HG03457 (cell line): ENCODE measurements around the gene PNPLA7.
"Not testable (repeated sequence)": the region's sequence is repeated elsewhere in the genome, so short reads cannot be mapped to it uniquely, and the experiment has no call there.

ENCODE experiments used
- ATAC-seq: cut with Tn5 transposase; IDR thresholded peaks from one replicate; pipeline ENCODE4 v1.9.1; 2021; ENCODE audit warnings: moderate number of reproducible peaks; ENCODE audit not compliant: unreplicated experiment

The PNPLA7 gene

GRCh38 chr9:137516144-137516917 is 33.9 kb downstream of the PNPLA7 start:
- no peak for ATAC-seq

- no peak for ATAC-seq
Measured at GRCh38 chr9:137515338-137515724, 34.9 kb downstream of the PNPLA7 start.

GRCh38 chr9:137514691-137515337 is 35.4 kb downstream of the PNPLA7 start:
- ATAC-seq = no peak

GRCh38 chr9:137513801-137514570 is 36.2 kb downstream of the PNPLA7 start:
- not testable (repeated sequence) for ATAC-seq

GRCh38 chr9:137513136-137513535 is 37.1 kb downstream of the PNPLA7 start:
- ATAC-seq = not testable (repeated sequence)

GRCh38 chr9:137511758-137512463 is 38.3 kb downstream of the PNPLA7 start:
- ATAC-seq = no peak

DNA sequence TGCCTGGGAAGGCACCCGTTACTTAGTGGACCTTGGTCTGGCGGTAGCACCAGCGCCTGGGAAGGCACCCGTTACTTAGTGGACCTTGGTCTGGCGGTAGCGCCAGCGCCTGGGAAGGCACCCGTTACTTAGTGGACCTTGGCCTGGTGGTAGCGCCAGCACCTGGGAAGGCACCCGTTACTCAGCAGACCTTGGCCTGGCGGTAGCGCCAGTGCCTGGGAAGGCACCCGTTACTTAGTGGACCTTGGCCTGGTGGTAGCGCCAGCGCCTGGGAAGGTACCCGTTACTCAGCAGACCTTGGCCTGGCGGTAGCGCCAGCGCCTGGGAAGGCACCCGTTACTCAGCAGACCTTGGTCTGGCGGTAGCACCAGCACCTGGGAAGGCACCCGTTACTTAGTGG is 39.1 kb downstream of the PNPLA7 start:
- not testable (repeated sequence) for ATAC-seq

DNA sequence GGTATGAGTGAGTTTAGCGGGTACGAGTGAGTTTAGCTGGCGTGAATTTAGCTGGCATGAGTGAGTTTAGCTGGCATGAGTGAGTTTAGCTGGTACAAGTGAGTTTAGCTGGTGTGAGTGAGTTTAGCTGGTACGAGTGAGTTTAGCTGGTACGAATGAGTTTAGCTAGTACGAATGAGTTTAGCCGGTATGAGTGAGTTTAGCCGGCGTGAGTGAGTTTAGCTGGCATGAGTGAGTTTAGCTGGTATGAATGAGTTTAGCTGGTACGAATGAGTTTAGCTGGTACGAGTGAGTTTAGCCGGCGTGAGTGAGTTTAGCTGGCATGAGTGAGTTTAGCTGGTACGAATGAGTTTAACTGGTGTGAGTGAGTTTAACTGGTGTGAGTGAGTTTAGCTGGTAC is 41.0 kb downstream of the PNPLA7 start:
- ATAC-seq = no peak

DNA sequence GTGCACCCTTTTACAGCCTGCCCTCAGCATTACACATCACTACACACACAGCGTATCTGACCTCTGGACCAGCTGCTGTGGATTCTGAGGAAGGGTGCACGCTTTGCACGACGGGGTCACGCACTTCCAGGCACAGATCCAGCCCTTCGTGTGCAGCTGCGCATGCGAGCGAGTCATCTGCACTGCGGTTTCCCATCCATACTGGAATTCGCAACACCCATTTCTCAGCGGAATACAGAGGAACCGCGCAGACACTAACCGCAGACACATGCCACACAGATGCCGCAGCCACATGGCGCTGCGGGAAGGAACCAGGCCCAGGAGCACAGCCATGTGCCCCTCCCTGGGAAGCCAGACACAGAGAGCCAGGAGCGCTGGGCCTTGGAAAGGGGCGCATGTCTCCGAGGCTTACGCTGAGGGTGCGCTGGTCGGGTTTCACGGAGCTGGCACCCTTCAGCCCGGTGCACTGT is 43.5 kb downstream of the PNPLA7 start:
- no peak for ATAC-seq

DNA sequence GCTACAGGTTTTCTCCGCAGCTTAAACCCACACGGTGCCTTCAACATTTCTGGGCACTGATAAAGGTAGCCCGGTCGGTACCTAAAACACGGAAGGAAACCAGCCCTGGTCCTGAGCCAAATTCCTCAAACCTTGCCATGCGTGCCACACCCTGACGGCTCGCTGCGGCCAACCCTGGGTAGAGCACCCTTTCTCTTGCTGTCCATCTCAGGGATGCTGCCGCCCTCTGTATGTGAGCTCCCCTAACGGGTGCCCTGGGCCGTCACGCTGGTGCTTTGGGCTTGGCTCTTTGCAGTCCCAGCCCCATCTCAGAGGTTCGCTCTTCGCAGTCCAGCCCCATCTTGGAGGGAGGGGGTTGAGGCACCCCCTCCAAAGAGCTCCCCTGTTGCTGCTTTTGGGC is 43.9 kb downstream of the PNPLA7 start:
- ATAC-seq = no peak

- no peak for ATAC-seq
Measured at GRCh38 chr9:137505421-137506140, 44.6 kb downstream of the PNPLA7 start.

DNA sequence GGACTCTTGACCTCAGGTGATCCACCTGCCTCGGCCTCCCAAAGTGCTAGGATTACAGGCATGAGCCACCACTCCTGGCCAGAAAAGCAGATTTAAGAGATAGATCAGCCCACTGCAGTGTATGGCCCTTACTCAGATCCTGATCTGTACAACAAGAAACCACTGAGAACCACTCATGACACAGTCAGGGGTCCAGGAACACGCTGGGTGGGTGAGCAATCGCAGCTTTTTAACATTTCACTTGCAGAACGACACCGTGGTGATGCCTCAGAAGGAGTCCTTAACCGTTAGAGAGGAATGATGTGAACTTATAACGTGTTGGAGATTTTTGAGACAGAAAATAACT is 45.8 kb downstream of the PNPLA7 start:
- ATAC-seq = no peak

DNA sequence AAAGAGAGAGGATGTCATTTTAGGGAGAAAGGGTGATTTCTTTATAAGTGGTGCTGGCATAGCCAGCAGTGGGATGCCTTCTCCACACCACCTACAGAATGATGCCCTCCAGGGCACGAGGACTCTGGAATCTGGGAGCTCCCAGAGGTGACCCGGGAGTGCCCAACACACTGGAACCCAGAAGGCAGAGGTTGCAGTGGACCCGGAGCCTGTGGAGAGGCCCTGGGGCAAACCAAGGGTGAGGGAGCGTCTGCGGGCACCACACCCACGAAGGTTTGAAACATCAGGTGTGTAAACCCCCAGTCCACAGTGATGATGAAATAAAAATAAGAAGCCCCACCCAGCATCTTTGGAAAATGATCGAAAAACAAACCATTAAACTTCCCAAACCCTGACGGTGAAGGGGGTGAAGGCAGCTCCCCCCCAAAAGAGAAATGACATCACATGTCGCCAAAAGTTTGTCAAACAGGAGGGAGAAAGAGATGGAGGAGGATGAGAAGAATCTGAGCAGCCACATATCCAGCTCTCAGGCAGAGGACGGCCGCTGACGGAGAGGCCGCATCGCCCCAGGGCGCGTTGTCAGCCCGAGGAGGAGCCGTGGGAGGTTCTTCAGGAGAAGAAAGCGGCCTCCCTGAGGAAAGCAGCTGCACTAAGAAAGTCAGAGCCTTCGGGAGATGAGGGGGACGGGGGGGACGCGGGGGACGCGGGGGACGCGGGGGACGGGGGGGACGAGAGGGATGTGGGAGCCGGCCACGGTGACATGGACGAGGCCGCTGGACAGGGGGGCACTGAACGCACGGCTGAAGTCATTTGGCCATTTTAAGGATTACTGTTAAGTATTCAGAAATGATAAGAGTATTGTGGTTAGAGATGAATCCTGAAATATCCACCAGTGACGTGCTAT is 47.9 kb downstream of the PNPLA7 start:
- ATAC-seq = no peak

DNA sequence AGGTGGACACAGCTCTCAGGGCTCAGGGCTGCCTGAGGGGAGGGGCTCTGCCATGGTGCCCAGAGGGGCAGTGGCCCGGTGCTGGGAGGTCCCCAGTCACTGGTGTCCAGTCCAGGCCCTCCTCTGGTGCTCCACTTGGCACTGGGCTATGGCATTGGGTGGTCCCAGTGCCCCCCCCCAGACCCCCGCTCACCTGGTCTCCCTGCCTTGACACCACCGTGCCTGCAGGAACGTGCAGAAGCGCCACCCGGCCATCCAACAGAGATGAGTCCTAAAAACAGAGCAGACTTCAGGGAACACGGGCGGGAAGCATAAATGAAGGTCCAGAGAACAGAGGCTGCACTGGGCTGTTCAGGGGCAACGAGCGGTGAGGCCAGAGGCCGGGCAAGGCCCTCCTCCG is 48.7 kb downstream of the PNPLA7 start:
- ATAC-seq = no peak

DNA sequence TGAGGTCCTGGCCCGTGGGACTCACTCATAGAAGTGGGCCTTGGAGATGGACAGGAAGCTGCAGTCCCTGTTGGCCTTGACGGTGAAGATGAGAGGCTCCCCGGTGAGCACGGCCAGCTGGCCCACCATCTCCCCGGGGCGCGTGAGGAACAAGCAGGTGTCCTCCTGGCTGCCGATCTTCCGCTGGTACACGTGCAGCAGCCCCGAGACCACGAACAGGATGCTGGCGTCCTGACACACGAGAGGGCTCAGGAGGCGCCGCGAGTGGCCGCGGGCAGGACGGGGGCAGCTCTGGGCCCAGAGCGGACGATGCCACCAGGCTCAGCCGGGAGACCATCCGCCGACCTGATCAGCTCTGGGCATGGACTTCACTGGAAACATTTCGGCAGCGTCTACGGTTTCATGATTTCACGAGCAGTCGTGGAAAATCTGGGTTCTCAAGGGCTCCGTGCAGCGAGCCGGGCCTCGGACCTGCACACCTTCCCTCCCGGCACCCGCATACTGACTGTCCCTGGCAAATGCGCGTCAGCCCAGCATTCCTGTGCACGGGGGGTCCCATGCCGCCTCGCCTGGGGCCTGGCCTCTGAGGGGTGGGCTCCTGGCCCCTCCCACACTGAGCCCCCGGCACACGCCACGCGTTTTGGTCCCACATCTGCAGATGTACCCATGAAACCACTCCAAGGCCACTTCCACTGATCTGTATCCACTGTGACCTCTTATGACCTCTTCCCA is 49.4 kb downstream of the PNPLA7 start:
- no peak for ATAC-seq

DNA sequence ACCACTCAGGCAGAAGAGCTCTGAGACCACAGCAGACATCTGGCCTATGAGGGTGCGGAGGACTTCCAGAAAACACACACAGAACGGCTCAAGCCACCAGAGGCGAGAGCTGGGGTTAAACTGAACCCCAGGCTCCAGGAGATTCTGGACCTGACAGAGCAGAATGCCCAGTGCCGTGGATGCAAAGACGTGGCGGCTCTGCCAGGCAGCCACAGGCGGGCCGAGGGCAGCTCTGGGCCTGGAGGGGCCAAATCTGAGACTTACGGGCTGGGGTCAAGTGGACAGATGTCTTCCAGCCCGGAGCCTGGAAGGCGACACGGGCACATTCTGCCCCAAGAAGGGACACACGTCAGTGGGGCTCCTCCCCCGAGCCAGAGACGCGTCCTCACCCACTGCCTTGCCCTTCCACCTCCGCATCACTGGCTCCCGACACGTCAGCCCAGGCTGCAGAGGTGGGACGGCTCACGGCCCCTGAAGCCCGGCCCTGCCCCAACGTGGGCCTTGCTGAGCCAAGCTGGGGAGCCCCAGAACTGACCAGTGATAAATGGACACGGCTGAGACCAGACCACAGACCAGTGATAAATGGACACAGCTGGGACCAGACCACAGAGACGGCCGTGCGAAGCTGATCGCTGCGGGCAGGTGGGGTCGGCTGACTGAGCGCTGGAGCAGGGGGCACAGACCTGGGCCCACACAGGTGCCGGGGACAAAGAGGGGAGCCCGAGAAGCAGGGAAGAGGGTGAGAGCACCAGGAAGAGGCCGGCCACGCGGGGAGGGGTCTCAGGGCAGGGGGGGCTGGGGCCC is 50.1 kb downstream of the PNPLA7 start:
- ATAC-seq = no peak

- no peak for ATAC-seq
Measured at GRCh38 chr9:137499416-137499815, 50.8 kb downstream of the PNPLA7 start.

- ATAC-seq = no peak
Measured at GRCh38 chr9:137498720-137499150, 51.5 kb downstream of the PNPLA7 start.
